Ecto neural progenitor cell (in vitro differentiated cells): ENCODE measurements around the gene NXPH3.

Experiments used
- DNase-seq: peaks from one replicate; pipeline ENCODE4 v3.0.0-alpha.2; 2018; ENCODE audit warnings: low spot score

Gene NXPH3

DNA sequence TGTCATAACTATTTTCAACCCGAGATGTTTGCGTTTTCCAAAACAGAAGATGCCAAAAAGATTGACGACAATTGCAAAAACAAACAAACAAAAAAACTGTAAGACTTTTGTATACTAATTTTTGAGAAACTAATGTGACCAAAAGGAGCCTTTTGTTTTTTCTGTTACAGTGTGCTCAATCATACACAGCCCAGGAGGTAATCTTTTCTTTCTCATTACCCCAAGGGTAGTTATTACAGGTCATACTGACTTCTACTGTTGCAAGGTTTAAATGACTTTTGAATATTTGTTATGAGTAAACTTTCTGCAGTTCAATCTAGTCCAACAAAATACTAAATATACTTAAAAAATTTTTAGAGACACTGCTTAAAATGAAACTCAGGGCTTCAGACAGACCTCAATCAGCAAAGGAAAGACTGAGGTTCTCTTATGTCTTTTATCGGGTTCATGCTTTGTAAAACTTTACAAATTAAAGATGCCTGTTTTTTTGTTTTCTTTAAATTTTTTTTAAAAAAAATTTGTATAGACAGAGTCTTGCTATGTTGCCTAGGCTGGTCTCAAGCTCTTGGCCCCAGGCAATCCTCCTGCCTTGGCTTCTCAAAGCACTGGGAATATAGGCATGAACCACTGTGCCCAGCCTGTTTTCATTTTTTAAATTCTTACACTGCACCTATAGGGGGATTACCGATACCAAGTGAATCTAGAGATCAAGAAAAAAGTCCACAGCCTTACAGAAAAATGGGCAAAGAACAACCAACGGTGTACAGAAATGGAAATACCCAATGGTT is 54.6 kb downstream of the NXPH3 start:
- no peak for DNase-seq

DNA sequence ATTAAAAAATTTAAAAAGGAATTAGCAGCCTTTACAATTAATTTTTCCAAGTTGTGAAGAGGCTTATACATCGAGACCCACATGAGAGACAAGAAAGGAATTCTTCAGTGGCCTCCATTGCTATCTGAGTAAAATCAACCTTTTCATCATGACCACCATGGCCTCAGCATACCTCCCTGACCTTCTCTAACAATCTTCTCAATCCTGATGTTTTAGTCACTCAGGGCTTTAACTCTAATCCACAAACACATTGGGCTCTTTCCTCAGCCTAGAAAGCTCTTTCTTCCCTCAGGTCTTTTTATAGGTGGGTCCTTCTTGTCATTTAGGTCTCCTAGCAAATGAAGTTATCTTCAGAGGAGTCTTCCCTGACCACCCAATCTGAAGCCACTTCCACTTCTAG is 55.8 kb downstream of the NXPH3 start:
- no peak for DNase-seq
